Measurements from ENCODE around the gene ZNF316. TPM values are rescaled to one million over a fixed set of nuclear protein-coding genes. Genes with fewer than 3 reads are reported as not detected.

Gene ZNF316
- total RNA-seq, 1 donor from 2014 or later: 32.7 TPM

- Mint-ChIP-seq H3K9me3 (ENCODE audit: unreplicated experiment) (no peaks in the 10 kb centered on the region), H3K27me3 (ENCODE audit: unreplicated experiment) (no peaks in the 10 kb centered on the region), H3K4me1 (ENCODE audit: unreplicated experiment) (peaks cover 10% of the 10 kb centered on the region), H3K27ac (ENCODE audit: unreplicated experiment) (no peak overlapping the region), H3K36me3 (ENCODE audit: unreplicated experiment) (peaks cover 8% of the 10 kb centered on the region), H3K4me3 (ENCODE audit: unreplicated experiment) (peak overlapping the region; percentile 70)
- no peak for TF ChIP-seq CTCF (IDR thresholded peaks at IDR 0.05)
- DNase-seq (ENCODE audit: extremely low spot score, unreplicated experiment): no peak
Measured at GRCh38 chr7:6615723-6616555, 21.2 kb upstream of the ZNF316 start.

- peak; percentile 85 for DNase-seq (ENCODE audit: extremely low spot score, unreplicated experiment)
- no peaks in the 10 kb centered on the region for H3K27me3 Mint-ChIP-seq (ENCODE audit: unreplicated experiment)
- H3K27ac Mint-ChIP-seq (ENCODE audit: unreplicated experiment): no peak overlapping the region
- no peaks in the 10 kb centered on the region for H3K9me3 Mint-ChIP-seq (ENCODE audit: unreplicated experiment)
- no peak for TF ChIP-seq CTCF (IDR thresholded peaks at IDR 0.05)
- H3K36me3 Mint-ChIP-seq (ENCODE audit: unreplicated experiment): peaks cover 16% of the 10 kb centered on the region
- H3K4me1 Mint-ChIP-seq (ENCODE audit: unreplicated experiment): peaks cover 10% of the 10 kb centered on the region
- peak overlapping the region; percentile 64 for H3K4me3 Mint-ChIP-seq (ENCODE audit: unreplicated experiment)
Measured at GRCh38 chr7:6616854-6617643, 20.1 kb upstream of the ZNF316 start.

GRCh38 chr7:6618621-6619020 is 18.5 kb upstream of the ZNF316 start:
- no peaks in the 10 kb centered on the region for H3K27me3 Mint-ChIP-seq (ENCODE audit: unreplicated experiment)
- DNase-seq (ENCODE audit: extremely low spot score, unreplicated experiment): no peak

GRCh38 chr7:6619961-6620360 is 17.2 kb upstream of the ZNF316 start:
- H3K27ac Mint-ChIP-seq (ENCODE audit: unreplicated experiment): no peak overlapping the region
- H3K36me3 Mint-ChIP-seq (ENCODE audit: unreplicated experiment): peaks cover 23% of the 10 kb centered on the region
- H3K9me3 Mint-ChIP-seq (ENCODE audit: unreplicated experiment): no peaks in the 10 kb centered on the region
- H3K4me3 Mint-ChIP-seq (ENCODE audit: unreplicated experiment): no peak overlapping the region
- TF ChIP-seq CTCF (IDR thresholded peaks at IDR 0.05): no peak
- H3K4me1 Mint-ChIP-seq (ENCODE audit: unreplicated experiment): peaks cover 7% of the 10 kb centered on the region
- H3K27me3 Mint-ChIP-seq (ENCODE audit: unreplicated experiment): no peaks in the 10 kb centered on the region
- DNase-seq (ENCODE audit: extremely low spot score, unreplicated experiment): no peak

More at GRCh38 chr7:6618621-6619020, 18.5 kb upstream of the ZNF316 start:
- Mint-ChIP-seq H3K4me1 (ENCODE audit: unreplicated experiment) (peaks cover 10% of the 10 kb centered on the region), H3K4me3 (ENCODE audit: unreplicated experiment) (no peak overlapping the region), H3K9me3 (ENCODE audit: unreplicated experiment) (no peaks in the 10 kb centered on the region), H3K27ac (ENCODE audit: unreplicated experiment) (no peak overlapping the region), H3K36me3 (ENCODE audit: unreplicated experiment) (peaks cover 23% of the 10 kb centered on the region)
- TF ChIP-seq CTCF (IDR thresholded peaks at IDR 0.05): no peak
